Suprapubic skin (tissue), 4 donors: ENCODE measurements around the gene LOXL3. TPM values are rescaled to one million over a fixed set of nuclear protein-coding genes. Genes with fewer than 3 reads are reported as not detected.

Experiments used
- DNase-seq, 2 donors: peaks; one replicate each; pipeline ENCODE4 v3.0.0-alpha.2; 2019; ENCODE audit warnings: low spot score in 2 of 2
- H3K27ac ChIP-seq: fragments of 200-600 bp; sonication (generic); one replicate; pipeline ENCODE4 v1.5.1; 2019
- H3K27me3 ChIP-seq: fragments of 200-600 bp; sonication (generic); one replicate; pipeline ENCODE4 v1.5.1; 2019
- H3K36me3 ChIP-seq: fragments of 200-600 bp; sonication (generic); one replicate; pipeline ENCODE4 v1.5.1; 2019
- H3K4me1 ChIP-seq: fragments of 200-600 bp; sonication (generic); one replicate; pipeline ENCODE4 v1.5.1; 2019
- H3K4me3 ChIP-seq: fragments of 200-600 bp; sonication (generic); one replicate; pipeline ENCODE4 v1.5.1; 2019; ENCODE audit warnings: mild to moderate bottlenecking
- H3K9me3 ChIP-seq: fragments of 200-600 bp; sonication (generic); one replicate; pipeline ENCODE4 v1.5.1; 2019
- EP300 ChIP-seq: sonication (generic); formaldehyde crosslinking; IDR thresholded peaks from one replicate; pipeline ENCODE4 v1.6.1; 2017; ENCODE audit warnings: antibody characterized with exemption
- POLR2A ChIP-seq, 2 donors: fragments of 450-650 bp; IDR thresholded peaks; one replicate each; pipeline ENCODE4 v1.6.1; 2017; ENCODE audit warnings: antibody characterized with exemption in 2 of 2, mild to moderate bottlenecking in 2 of 2, moderate library complexity in 2 of 2
- POLR2AphosphoS5 ChIP-seq, 3 donors: sonication (generic); formaldehyde crosslinking; IDR thresholded peaks; one replicate each; pipeline ENCODE4 v1.6.1; 2017; ENCODE audit warnings: antibody characterized with exemption in 3 of 3
- WGBS: methylation state at CpG from one replicate; pipeline ENCODE4 v1.1.5; 2018; 5-methylcytosine and 5-hydroxymethylcytosine counted together
- total RNA-seq, 4 donors: library from RNA; depleted of rRNA; stranded (reverse); fragments of >200 nt; gene quantifications; one replicate each; pipeline ENCODE4 v1.1.0, GENCODE V29; 2016
- TF ChIP-seq, protein P1 (sequence below), 2 donors: fragments of 200-600 bp in 1 of 2; fragments of 450-650 bp in 1 of 2; sonication (generic) in 1 of 2; IDR thresholded peaks; one replicate each; pipeline ENCODE4 v1.5.1; 2016 to 2019; ENCODE audit warnings: antibody characterized with exemption in 2 of 2, mild to moderate bottlenecking in 1 of 2, moderate library complexity in 1 of 2

Gene LOXL3
- total RNA-seq, 4 donors from 2014 or later, result 0.23 to 3.8 (median 1.5) TPM

DNA sequence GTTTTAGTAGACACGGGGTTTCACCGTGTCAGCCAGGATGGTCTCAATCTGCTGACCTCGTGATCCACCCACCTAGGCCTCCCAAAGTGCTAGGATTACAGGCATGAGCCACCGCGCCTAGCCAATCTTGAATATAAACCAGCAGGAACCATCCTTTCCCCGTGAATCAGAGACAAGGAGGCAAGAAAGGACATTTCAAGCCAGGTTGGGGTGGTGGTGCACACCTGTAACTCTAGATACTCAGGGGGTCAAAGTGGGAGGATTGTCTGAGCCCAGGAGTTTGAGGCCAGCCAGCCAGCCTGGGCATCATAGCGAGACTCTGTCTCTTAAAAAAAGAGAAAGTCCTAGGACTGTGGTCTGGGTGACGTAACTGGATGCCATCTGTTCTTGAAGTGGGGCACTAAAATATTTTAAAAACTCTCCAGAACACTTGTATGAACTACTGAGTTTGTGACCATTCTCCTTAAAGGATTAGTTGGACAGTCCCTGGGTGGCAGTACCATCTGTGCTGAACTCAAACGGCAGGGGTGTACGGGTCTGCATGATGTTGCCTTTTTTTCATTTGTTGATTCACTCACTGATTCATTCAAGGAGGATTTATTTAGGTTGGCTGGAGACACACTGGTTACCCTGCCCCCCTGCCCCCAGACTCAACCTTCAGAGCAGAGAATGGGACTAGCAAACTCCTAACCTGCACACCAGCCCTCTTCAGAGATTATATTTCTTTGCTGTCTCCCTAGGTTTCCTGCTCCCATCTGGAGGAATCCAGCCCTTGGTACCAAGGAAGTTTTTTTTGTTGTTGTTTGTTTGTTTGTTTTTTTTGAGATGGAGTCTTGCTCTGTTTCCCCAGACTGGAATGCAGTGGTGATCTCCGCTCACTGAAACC, 42.4 kb downstream of the LOXL3 start:
- peaks cover 72% of the 10 kb centered on the region for H3K27me3 ChIP-seq
- H3K27ac ChIP-seq, result no peak overlapping the region
- H3K36me3 ChIP-seq, result no peaks in the 10 kb centered on the region
- TF ChIP-seq, protein P1, sequence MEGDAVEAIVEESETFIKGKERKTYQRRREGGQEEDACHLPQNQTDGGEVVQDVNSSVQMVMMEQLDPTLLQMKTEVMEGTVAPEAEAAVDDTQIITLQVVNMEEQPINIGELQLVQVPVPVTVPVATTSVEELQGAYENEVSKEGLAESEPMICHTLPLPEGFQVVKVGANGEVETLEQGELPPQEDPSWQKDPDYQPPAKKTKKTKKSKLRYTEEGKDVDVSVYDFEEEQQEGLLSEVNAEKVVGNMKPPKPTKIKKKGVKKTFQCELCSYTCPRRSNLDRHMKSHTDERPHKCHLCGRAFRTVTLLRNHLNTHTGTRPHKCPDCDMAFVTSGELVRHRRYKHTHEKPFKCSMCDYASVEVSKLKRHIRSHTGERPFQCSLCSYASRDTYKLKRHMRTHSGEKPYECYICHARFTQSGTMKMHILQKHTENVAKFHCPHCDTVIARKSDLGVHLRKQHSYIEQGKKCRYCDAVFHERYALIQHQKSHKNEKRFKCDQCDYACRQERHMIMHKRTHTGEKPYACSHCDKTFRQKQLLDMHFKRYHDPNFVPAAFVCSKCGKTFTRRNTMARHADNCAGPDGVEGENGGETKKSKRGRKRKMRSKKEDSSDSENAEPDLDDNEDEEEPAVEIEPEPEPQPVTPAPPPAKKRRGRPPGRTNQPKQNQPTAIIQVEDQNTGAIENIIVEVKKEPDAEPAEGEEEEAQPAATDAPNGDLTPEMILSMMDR (IDR thresholded peaks at IDR 0.05), result no peak
- TF ChIP-seq POLR2AphosphoS5 (IDR thresholded peaks at IDR 0.05) (no peak), POLR2A (IDR thresholded peaks at IDR 0.05) (no peak), EP300 (no peak)
- H3K4me1 ChIP-seq, result peaks cover 50% of the 10 kb centered on the region
- no peaks in the 10 kb centered on the region for H3K9me3 ChIP-seq
- no peak overlapping the region for H3K4me3 ChIP-seq
- 54% methylated on average over 10 of the region's 11 CpGs for WGBS
- DNase-seq, result no peak

DNA sequence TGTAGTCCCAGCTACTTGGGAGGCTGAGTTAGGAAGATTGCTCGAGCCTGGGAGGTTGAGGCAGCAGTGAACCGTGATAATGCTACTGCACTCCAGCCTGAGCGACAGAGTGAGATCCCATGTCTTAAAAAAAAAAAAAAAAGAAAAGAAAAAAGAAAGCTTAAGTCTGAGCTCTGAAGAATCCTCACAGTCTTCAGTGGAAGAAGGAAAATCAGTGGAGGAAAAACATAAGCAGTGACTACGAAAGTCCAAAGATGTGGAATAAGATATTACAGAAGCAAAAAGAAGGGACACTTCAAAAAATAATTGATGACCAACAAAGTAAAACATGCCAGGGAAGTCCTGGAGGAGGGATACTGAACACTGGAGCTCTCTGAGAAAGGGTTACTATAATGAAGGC, 43.5 kb downstream of the LOXL3 start:
- Histone ChIP-seq H3K27ac (no peak overlapping the region), H3K36me3 (peaks cover 7% of the 10 kb centered on the region), H3K27me3 (peaks cover 61% of the 10 kb centered on the region), H3K9me3 (no peaks in the 10 kb centered on the region), H3K4me1 (peaks cover 50% of the 10 kb centered on the region), H3K4me3 (no peak overlapping the region)
- no peak for DNase-seq
- 96% methylated on average over 4 of the region's 4 CpGs for WGBS
- no peak for TF ChIP-seq POLR2AphosphoS5 (IDR thresholded peaks at IDR 0.05)
- no peak for TF ChIP-seq POLR2A (IDR thresholded peaks at IDR 0.05)
- TF ChIP-seq, protein P1 (IDR thresholded peaks at IDR 0.05), result no peak
- TF ChIP-seq EP300, result no peak

DNA sequence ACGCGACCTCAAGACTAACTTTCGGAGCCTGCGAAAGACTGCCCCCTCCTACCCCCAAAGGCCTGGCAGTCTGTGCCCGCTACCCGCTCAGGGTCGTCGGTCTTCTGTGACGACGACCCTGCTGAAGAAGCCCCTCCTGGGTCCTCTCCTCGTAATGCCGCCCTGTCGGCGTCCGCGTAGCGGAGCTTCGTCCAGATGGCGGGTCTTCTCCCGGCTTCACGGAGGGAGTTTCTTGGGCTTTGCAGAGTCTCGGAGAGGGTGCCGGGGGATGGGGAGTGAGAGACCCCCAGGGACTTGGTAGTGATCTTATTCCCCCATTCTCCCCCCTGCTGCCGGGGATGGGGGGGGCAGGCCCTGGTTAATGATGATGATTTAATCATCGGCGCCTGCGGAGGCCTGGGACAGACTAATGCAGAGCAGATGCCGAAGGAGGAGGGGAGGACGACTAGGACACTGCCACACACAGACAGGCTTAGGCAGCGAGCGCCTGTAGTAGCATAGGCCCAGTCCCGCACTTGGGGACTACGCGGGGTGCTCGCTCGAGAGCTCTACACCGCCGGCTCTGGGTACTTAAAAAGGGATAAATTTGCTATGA, 45.7 kb downstream of the LOXL3 start:
- H3K36me3 ChIP-seq, result peaks cover 16% of the 10 kb centered on the region
- no peaks in the 10 kb centered on the region for H3K9me3 ChIP-seq
- peaks cover 47% of the 10 kb centered on the region for H3K4me1 ChIP-seq
- WGBS, result 9% methylated on average over 35 of the region's 38 CpGs
- no peak for TF ChIP-seq POLR2A (IDR thresholded peaks at IDR 0.05)
- TF ChIP-seq EP300, result no peak
- no peak for TF ChIP-seq POLR2AphosphoS5 (IDR thresholded peaks at IDR 0.05)
- TF ChIP-seq, protein P1 (IDR thresholded peaks at IDR 0.05), result no peak
- H3K4me3 ChIP-seq, result peak overlapping the region; percentile 79
- H3K27me3 ChIP-seq, result peaks cover 42% of the 10 kb centered on the region
- H3K27ac ChIP-seq, result peak overlapping the region; percentile 99
- DNase-seq, result peak in 1 of 2 donors; percentile 82

DNA sequence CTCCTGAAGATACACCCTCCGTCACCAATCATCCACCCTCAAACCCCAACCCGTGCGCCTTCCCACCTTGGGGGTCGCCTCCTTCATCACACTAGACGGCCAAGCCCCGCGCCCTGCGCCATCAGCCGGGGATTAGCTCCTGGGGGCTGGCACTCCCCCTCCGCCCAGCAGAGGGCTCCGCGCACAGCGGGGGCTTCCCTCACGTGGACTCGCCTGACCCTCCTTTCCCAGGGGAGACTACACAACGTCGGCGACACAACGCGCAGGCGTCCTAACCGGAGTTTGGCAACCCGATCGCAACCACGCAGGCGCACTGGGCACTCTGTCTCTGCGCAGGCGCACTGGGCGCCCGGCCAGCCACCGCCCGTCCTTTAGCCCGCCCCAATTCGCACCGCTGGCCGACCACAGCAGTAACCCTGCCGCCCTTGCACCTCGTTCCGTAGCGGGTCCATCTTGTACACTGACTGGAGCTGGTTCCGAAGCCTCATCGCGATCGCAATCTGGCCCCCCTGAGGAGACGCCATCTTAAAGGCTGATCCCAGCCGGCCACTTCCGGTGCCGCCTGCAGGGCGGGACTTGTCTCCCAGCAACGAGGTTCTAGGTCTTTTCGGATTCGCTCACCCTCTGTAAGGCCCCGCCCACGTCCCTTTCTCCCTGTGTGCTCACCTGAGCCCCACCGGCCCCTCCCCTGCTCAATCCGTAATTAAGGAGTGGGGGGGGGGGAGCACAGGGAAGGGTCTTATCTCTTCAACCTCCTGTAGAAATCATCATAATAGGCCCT, 46.4 kb downstream of the LOXL3 start, which contains the start of gene PCGF1:
TSS of gene PCGF1 (minus strand) at position 551 of the 781 bp plus-strand sequence. CDS start at position 524, 27 bp downstream.
- Histone ChIP-seq H3K9me3 (no peaks in the 10 kb centered on the region), H3K4me3 (peak within 1 kb of the TSS; percentile 79), H3K27ac (peak within 1 kb of the TSS; percentile 99), H3K36me3 (peaks cover 16% of the 10 kb centered on the region), H3K4me1 (peaks cover 54% of the 10 kb centered on the region), H3K27me3 (peaks cover 42% of the 10 kb centered on the region)
- peak; percentile 98 to 99 for DNase-seq
- 1% methylated on average over 52 of the region's 56 CpGs for WGBS
- TF ChIP-seq, protein P1 (IDR thresholded peaks at IDR 0.05), result peak in 1 of 2 donors; percentile 33
- peak; percentile 7 to 82 (median 51) for TF ChIP-seq POLR2AphosphoS5 (IDR thresholded peaks at IDR 0.05)
- no peak for TF ChIP-seq EP300
